HepG2 (cell line): ENCODE results near the gene BLOC1S4. TPM values are rescaled to one million over a fixed set of nuclear protein-coding genes. Genes with fewer than 3 reads are reported as not detected.

Source experiments
- ATAC-seq: fragments of 200-7000 bp; cut with Tn5 transposase; 3 replicates; pipeline ENCODE4 v1.9.1; 2020; ENCODE audit warnings: mild to moderate bottlenecking, moderate library complexity
- Bru-seq: library from RNA; stranded (reverse); fragments of 400-500 nt; gene quantifications from one replicate; lab custom pipeline; 2021; lab: Mats Ljungman, UMichigan
- BruChase-seq, 2 experiments: library from RNA; stranded (reverse); fragments of 400-500 nt; gene quantifications; one replicate each; lab custom pipeline; 2021; lab: Mats Ljungman, UMichigan
- BruUV-seq: library from RNA; stranded (reverse); fragments of 400-500 nt; replicated peaks from 2 replicates; lab custom pipeline; 2021; lab: Mats Ljungman, UMichigan
- CTCF ChIA-PET: fragments of 300-600 bp; formaldehyde crosslinking; extraction: SDS; loops from one replicate; lab custom pipeline; 2021; ENCODE audit warnings: low total read pairs, inconsistent platforms, low intra/inter-chr PET ratio; lab: Yijun Ruan, JAX
- POLR2A ChIA-PET: fragments of 350-600 bp; sonication (Branson Sonifier 250); formaldehyde crosslinking; loops from one replicate; lab custom pipeline; 2020; ENCODE audit warnings: antibody characterized with exemption, inconsistent platforms; lab: Yijun Ruan, JAX
- DNase-seq: peaks from one replicate; pipeline ENCODE4 v3.0.0-alpha.2; 2015; ENCODE audit warnings: low spot score
- FAIRE-seq: peaks from 3 replicates; lab custom pipeline; 2011; peaks lifted over from hg19 to GRCh38; lab: Jason Lieb, UNC
- H2AFZ ChIP-seq: one replicate; pipeline ENCODE4 v1.6.1; 2011; ENCODE audit warnings: low read length, inconsistent platforms
- H3K27ac ChIP-seq: fragments of 300-600 bp; 3 replicates; pipeline ENCODE4 v1.8.0; 2011; ENCODE audit warnings: mixed run types, mild to moderate bottlenecking, mixed read lengths, low read length, inconsistent platforms; ENCODE audit not compliant: insufficient read depth; ENCODE audit errors: extremely low read length
- H3K27me3 ChIP-seq, 2 experiments: fragments of 200-600 bp in 1 of 2; 2 replicates in 1 of 2; 3 replicates in 1 of 2; pipeline versions ENCODE4 v1.6.0 to v1.8.0; 2011; ENCODE audit warnings: low read length in 2 of 2, mild to moderate bottlenecking in 2 of 2, moderate library complexity in 2 of 2, inconsistent platforms in 1 of 2; ENCODE audit not compliant: insufficient read depth in 2 of 2, control insufficient read depth in 1 of 2
- H3K36me3 ChIP-seq, 2 experiments: fragments of 200-600 bp in 1 of 2; replicated peaks in 1 of 2; 2 replicates in 1 of 2; 3 replicates in 1 of 2; pipeline versions ENCODE4 v1.5.1 to v1.8.0; 2011; ENCODE audit warnings: low read length in 2 of 2, inconsistent platforms in 1 of 2; ENCODE audit not compliant: insufficient read depth in 2 of 2, control insufficient read depth in 1 of 2
- H3K4me1 ChIP-seq: 2 replicates; pipeline ENCODE4 v1.5.1; 2012; ENCODE audit warnings: low read length, inconsistent platforms; ENCODE audit not compliant: insufficient read depth
- H3K4me2 ChIP-seq: 2 replicates; pipeline ENCODE4 v1.6.0; 2011; ENCODE audit warnings: low read depth, low read length, inconsistent platforms
- H3K4me3 ChIP-seq, 3 experiments: fragments of 200-600 bp in 1 of 3; sonication (generic), shearing (Covaris generic) in 1 of 3; replicated peaks in 1 of 3; 2 replicates each; pipeline ENCODE4 v1.5.1; 2011 to 2016; ENCODE audit warnings: low read length in 3 of 3, inconsistent platforms in 2 of 3, low read depth in 2 of 3, mild to moderate bottlenecking in 2 of 3, control low read depth in 1 of 3, mixed read lengths in 1 of 3; ENCODE audit not compliant: insufficient read depth in 1 of 3
- H3K79me2 ChIP-seq: one replicate; pipeline ENCODE4 v1.6.1; 2011; ENCODE audit warnings: low read length, inconsistent platforms; ENCODE audit not compliant: insufficient read depth
- H3K9ac ChIP-seq: 2 replicates; pipeline ENCODE4 v1.6.0; 2011; ENCODE audit warnings: mild to moderate bottlenecking, low read depth, low read length, inconsistent platforms; ENCODE audit not compliant: insufficient read depth
- H3K9me3 ChIP-seq: 2 replicates; pipeline ENCODE4 v1.5.1; 2012; ENCODE audit warnings: mild to moderate bottlenecking, low read length
- H4K20me1 ChIP-seq: 2 replicates; pipeline ENCODE4 v1.6.0; 2011; ENCODE audit warnings: inconsistent platforms, mild to moderate bottlenecking, low read length, moderate library complexity; ENCODE audit not compliant: insufficient read depth
- BRD4 ChIP-seq: sonication (generic); formaldehyde crosslinking; IDR thresholded peaks from 2 replicates; pipeline ENCODE4 v1.4.0; 2020; ENCODE audit warnings: missing genetic modification reagents
- HBP1 ChIP-seq: IDR thresholded peaks from 2 replicates; pipeline ENCODE4 v1.6.1; 2016; ENCODE audit warnings: low read depth, control low read depth
- HHEX ChIP-seq: IDR thresholded peaks from 2 replicates; pipeline ENCODE4 v1.6.1; 2016; ENCODE audit warnings: control low read depth
- HOXD1 ChIP-seq: sonication (generic); formaldehyde crosslinking; IDR thresholded peaks from 2 replicates; pipeline ENCODE4 v1.5.0; 2020; ENCODE audit warnings: missing genetic modification reagents
- KLF6 ChIP-seq: IDR thresholded peaks from 2 replicates; pipeline ENCODE4 v1.8.0; 2016; ENCODE audit warnings: missing biosample characterization, missing genetic modification reagents
- POLR2AphosphoS2 ChIP-seq: IDR thresholded peaks from 2 replicates; pipeline ENCODE4 v1.6.1; 2011; ENCODE audit warnings: low read depth, low read length, improper control_type of control experiment
- TFDP2 ChIP-seq: sonication (generic); formaldehyde crosslinking; IDR thresholded peaks from 2 replicates; pipeline ENCODE4 v1.4.0; 2020; ENCODE audit warnings: missing genetic modification reagents
- ZC3H13 ChIP-seq: sonication (generic); formaldehyde crosslinking; IDR thresholded peaks from 2 replicates; pipeline ENCODE4 v1.8.1; 2023; ENCODE audit warnings: mild to moderate bottlenecking, missing genetic modification reagents, moderate library complexity
- ZFY ChIP-seq: sonication (generic); formaldehyde crosslinking; IDR thresholded peaks from 2 replicates; pipeline ENCODE4 v1.4.0; 2020; ENCODE audit warnings: missing genetic modification reagents
- ZNF333 ChIP-seq: sonication (generic); formaldehyde crosslinking; IDR thresholded peaks from 2 replicates; pipeline ENCODE4 v1.4.0; 2020; ENCODE audit warnings: mild to moderate bottlenecking, missing genetic modification reagents, borderline replicate concordance
- ZNF563 ChIP-seq: sonication (generic); formaldehyde crosslinking; IDR thresholded peaks from 2 replicates; pipeline ENCODE4 v1.8.0; 2022; ENCODE audit warnings: mild to moderate bottlenecking, moderate library complexity, missing genetic modification reagents
- ZNF619 ChIP-seq: sonication (generic); formaldehyde crosslinking; IDR thresholded peaks from 2 replicates; pipeline ENCODE4 v1.4.0; 2020; ENCODE audit warnings: mild to moderate bottlenecking, missing genetic modification reagents
- WGBS: methylation state at CpG from one replicate; pipeline ENCODE4 v1.1.6; 2017; ENCODE audit warnings: low lambda C conversion rate; 5-methylcytosine and 5-hydroxymethylcytosine counted together
- in situ Hi-C: cut with HindIII; loops from 2 replicates; pipeline ENCODE4 v1.10.0; 2017; ENCODE audit warnings: low pct_unique_long_range_greater_than_20kb; ENCODE audit not compliant: extremely low pct_ligation_motif_present
- intact Hi-C: fragments of 100-400 bp; cut with micrococcal nuclease; formaldehyde crosslinking; loops from one replicate; pipeline ENCODE4 v1.10.0; 2022; ENCODE audit not compliant: unreplicated experiment
- long read RNA-seq, 2 experiments: library from RNA in 1 of 2; library from polyadenylated mRNA in 1 of 2; stranded (forward) in 1 of 2; unstranded in 1 of 2; transcript quantifications; one replicate each; pipeline ENCODE4 v2.0.0, GENCODE V29; 2019 to 2022
- polyA minus RNA-seq, 3 experiments: library from RNA; depleted of rRNA, polyadenylated mRNA; stranded (reverse); fragments of >200 nt; gene quantifications; 2 replicates each; pipeline ENCODE4 v1.2.3, GENCODE V29; 2011; ENCODE audit warnings: low replicate concordance in 1 of 3
- polyA plus RNA-seq, 8 experiments: library from polyadenylated mRNA; depleted of rRNA in 3 of 8; stranded (reverse) in 7 of 8; unstranded in 1 of 8; fragments of >200 nt; fragmentation: Illumina TruSeq in 4 of 8; extraction: Trizol in 4 of 8; gene quantifications; 2 replicates each; pipeline versions ENCODE4 v1.2.1 to v1.2.3, GENCODE V29; 2011 to 2016; ENCODE audit warnings: low read depth in 4 of 8, missing spikeins in 1 of 8, mixed read lengths in 1 of 8; ENCODE audit not compliant: insufficient read depth in 1 of 8
- total RNA-seq, 5 experiments: library from RNA; depleted of rRNA; stranded (reverse); fragments of >200 nt; fragmentation: Illumina TruSeq; extraction: Trizol; gene quantifications; 2 replicates each; pipeline ENCODE4 v1.2.3, GENCODE V29; 2016; ENCODE audit warnings: low read depth in 1 of 5

The BLOC1S4 gene
- total RNA-seq (2016; rRNA removed; fragmentation: Illumina TruSeq; extraction: Trizol) (18.7 and 20.9 TPM in 2 replicates), polyA plus RNA-seq (2011; rRNA removed) (15.5 and 17.6 TPM in 2 replicates), polyA minus RNA-seq (2011; rRNA and poly(A)+ RNA removed; ENCODE audit: low replicate concordance) (5.1 and 16.2 TPM in 2 replicates), Bru-seq, nascent RNA (percentile 85 among the genes with signal in this experiment), BruChase-seq, experiment 1, labeled RNA remaining after a 6-hour chase (percentile 83 among the genes with signal in this experiment), BruChase-seq, experiment 2, labeled RNA remaining after a 2-hour chase (percentile 92 among the genes with signal in this experiment)
- 4.7 and 6.1 TPM in 2 replicates for total RNA-seq (2016; cell fraction: cytosol; rRNA removed; fragmentation: Illumina TruSeq; extraction: Trizol; ENCODE audit: low read depth)
- total RNA-seq (2016; cell fraction: insoluble cytoplasmic fraction; rRNA removed; fragmentation: Illumina TruSeq; extraction: Trizol) = 19.1 and 20.1 TPM in 2 replicates
- 11.7 and 12.0 TPM in 2 replicates for total RNA-seq (2016; cell fraction: membrane; rRNA removed; fragmentation: Illumina TruSeq; extraction: Trizol)
- total RNA-seq (2016; cell fraction: nucleus; rRNA removed; fragmentation: Illumina TruSeq; extraction: Trizol) = 7.6 and 7.9 TPM in 2 replicates
- 19.4 and 26.2 TPM in 2 replicates for polyA plus RNA-seq (2011; cell fraction: cytosol; rRNA removed)
- 9.3 and 10.5 TPM in 2 replicates for polyA plus RNA-seq (2011; cell fraction: nucleus; rRNA removed)
- polyA plus RNA-seq (2012) = 10.5 and 11.1 TPM in 2 replicates
- polyA plus RNA-seq (2016; cell fraction: cytosol; fragmentation: Illumina TruSeq; extraction: Trizol; ENCODE audit: low read depth) = 3.6 and 4.1 TPM in 2 replicates
- polyA plus RNA-seq (2016; cell fraction: insoluble cytoplasmic fraction; fragmentation: Illumina TruSeq; extraction: Trizol; ENCODE audit: low read depth) = 22.2 and 23.4 TPM in 2 replicates
- polyA plus RNA-seq (2016; cell fraction: membrane; fragmentation: Illumina TruSeq; extraction: Trizol; ENCODE audit: low read depth) = 7.5 and 8.0 TPM in 2 replicates
- polyA plus RNA-seq (2016; cell fraction: nucleus; fragmentation: Illumina TruSeq; extraction: Trizol; ENCODE audit: insufficient read depth, low read depth) = 10.3 and 14.0 TPM in 2 replicates
- 9.3 and 9.9 TPM in 2 replicates for polyA minus RNA-seq (2011; cell fraction: cytosol; rRNA and poly(A)+ RNA removed)
- 5.5 and 7.0 TPM in 2 replicates for polyA minus RNA-seq (2011; cell fraction: nucleus; rRNA and poly(A)+ RNA removed)
- long read RNA-seq, experiment 1, transcript BLOC1S4-201 (1 exons, 1,617 nt) = major isoform, 40 of 40 reads
- long read RNA-seq, experiment 1, partial matches to known transcripts = 0 of 40 reads
- long read RNA-seq, experiment 1, other reads (novel, unspliced or antisense) = 0 of 40 reads
- long read RNA-seq, experiment 2, transcript BLOC1S4-201 (1 exons, 1,617 nt) = major isoform, 87 of 87 reads
- long read RNA-seq, experiment 2, partial matches to known transcripts = 0 of 87 reads
- long read RNA-seq, experiment 2, other reads (novel, unspliced or antisense) = 0 of 87 reads

GRCh38 chr4:6716018-6716911 lies at the start of gene BLOC1S4:
Gene BLOC1S4 (plus strand): TSS chr4:6716174. CDS start chr4:6716210, 36 bp downstream.
- intact Hi-C loops (no loop called here), in situ Hi-C loops (no loop called here)
- DNase-seq (peak; percentile 80), ATAC-seq (peak; percentile 79), FAIRE-seq (peak; percentile 80)
- peaks cover 22% of the 10 kb centered on the region for H3K79me2 ChIP-seq
- BruUV-seq = TSS peak; percentile 84
- CTCF ChIA-PET = no interaction called here
- peak within 1 kb of the TSS; percentile 99 for H3K4me2 ChIP-seq
- POLR2A ChIA-PET = interaction anchor here (0.6 to 4.0 kb wide), 22 partner anchors 9 to 318 kb away, joined by 3 to 23 read pairs (median 4); partner anchors contain the start of genes MRFAP1, S100P and TBC1D14
- WGBS = 1% methylated on average over 26 of the region's 109 CpGs
- H3K4me1 ChIP-seq = peaks cover 45% of the 10 kb centered on the region
- H3K27me3 ChIP-seq = no peaks in the 10 kb centered on the region
- peak within 1 kb of the TSS; percentile 91 for H3K9ac ChIP-seq
- 0 out of 2 replicates have a peak, but pooled peaks cover 8% of the 10 kb centered on the region for H4K20me1 ChIP-seq
- peak within 1 kb of the TSS; percentile 98 for H2AFZ ChIP-seq
- H3K27ac ChIP-seq = peak within 1 kb of the TSS; percentile 79
- H3K36me3 ChIP-seq = no peaks in the 10 kb centered on the region
- H3K9me3 ChIP-seq = no peaks in the 10 kb centered on the region
- peak within 1 kb of the TSS; percentile 83 to 93 (median 88) for H3K4me3 ChIP-seq
- peak; percentile 18 for TF ChIP-seq KLF6
- no peak for TF ChIP-seq ZNF333 (CRISPR knock-in tag)
- TF ChIP-seq ZNF563 (CRISPR knock-in tag) = peak; percentile 89; the same call in 1 of the 2 replicates
- TF ChIP-seq HBP1 (CRISPR knock-in tag) = peak; percentile 77; the same call in 1 of the 2 replicates
- TF ChIP-seq ZFY (CRISPR knock-in tag) = peak; percentile 90
- peak; percentile 42; the same call in 1 of the 2 replicates for TF ChIP-seq TFDP2 (CRISPR knock-in tag)
- peak; percentile 48; the same call in 1 of the 2 replicates for TF ChIP-seq BRD4 (CRISPR knock-in tag)
- no peak for TF ChIP-seq POLR2AphosphoS2
- TF ChIP-seq HOXD1 (CRISPR knock-in tag) = peak; percentile 52; the same call in 1 of the 2 replicates
- no peak for TF ChIP-seq ZNF619 (CRISPR knock-in tag)
- peak; percentile 92; the same call in 1 of the 2 replicates for TF ChIP-seq ZC3H13 (CRISPR knock-in tag)
- TF ChIP-seq HHEX (CRISPR knock-in tag) = no peak
